Spleen (tissue), 11 donors: ENCODE data around the gene PUSL1. TPM values are rescaled to one million over a fixed set of nuclear protein-coding genes. Genes with fewer than 3 reads are reported as not detected.

Experiments used
- DNase-seq: peaks from one replicate; pipeline ENCODE4 v3.0.0-alpha.2; 2020
- H3K27ac ChIP-seq, 8 donors: fragments of 200-600 bp; sonication (generic) in 7 of 8; 1 replicate in 4 of 8; 2 replicates in 4 of 8; pipeline versions ENCODE4 v1.5.0 to v1.8.0; 2016 to 2021; ENCODE audit warnings: inconsistent platforms in 4 of 8, mild to moderate bottlenecking in 4 of 8, moderate library complexity in 1 of 8
- H3K27me3 ChIP-seq, 7 donors: fragments of 200-600 bp; sonication (generic) in 6 of 7; replicated peaks in 1 of 7; 1 replicate in 4 of 7; 2 replicates in 3 of 7; pipeline versions ENCODE4 v1.5.0 to v1.8.0; 2016 to 2021; ENCODE audit warnings: inconsistent platforms in 3 of 7, mild to moderate bottlenecking in 1 of 7
- H3K36me3 ChIP-seq, 6 donors: fragments of 200-600 bp; sonication (generic) in 5 of 6; 1 replicate in 4 of 6; 2 replicates in 2 of 6; pipeline versions ENCODE4 v1.5.0 to v1.8.0; 2016 to 2021; ENCODE audit warnings: inconsistent platforms in 2 of 6
- H3K4me1 ChIP-seq, 6 donors: fragments of 200-600 bp; sonication (generic) in 5 of 6; 1 replicate in 3 of 6; 2 replicates in 3 of 6; pipeline versions ENCODE4 v1.5.0 to v1.8.0; 2016 to 2021; ENCODE audit warnings: inconsistent platforms in 3 of 6
- H3K4me3 ChIP-seq, 8 donors: fragments of 200-600 bp; sonication (generic) in 7 of 8; 1 replicate in 4 of 8; 2 replicates in 4 of 8; pipeline versions ENCODE4 v1.5.0 to v1.8.0; 2016 to 2021; ENCODE audit warnings: inconsistent platforms in 4 of 8, mild to moderate bottlenecking in 4 of 8, moderate library complexity in 2 of 8
- H3K9me3 ChIP-seq, 8 donors: fragments of 200-600 bp; sonication (generic) in 7 of 8; 1 replicate in 4 of 8; 2 replicates in 4 of 8; pipeline versions ENCODE4 v1.5.0 to v1.8.0; 2016 to 2021; ENCODE audit warnings: inconsistent platforms in 4 of 8
- POLR2A ChIP-seq, 3 donors: fragments of 450-650 bp; IDR thresholded peaks; one replicate each; pipeline ENCODE4 v1.5.1; 2017; ENCODE audit warnings: antibody characterized with exemption in 3 of 3, mild to moderate bottlenecking in 1 of 3
- POLR2AphosphoS5 ChIP-seq, 3 donors: sonication (generic); formaldehyde crosslinking; IDR thresholded peaks; one replicate each; pipeline ENCODE4 v1.5.1; 2017; ENCODE audit warnings: antibody characterized with exemption in 3 of 3
- WGBS, 5 donors: extraction: QIAGEN DNeasy Blood & Tissue Kit in 3 of 5; methylation state at CpG; one replicate each; pipeline versions ENCODE4 v1.1.5 to v1.1.7; 2013 to 2018; 5-methylcytosine and 5-hydroxymethylcytosine counted together
- intact Hi-C: fragments of 100-400 bp; cut with DNase I; formaldehyde crosslinking; loops from one replicate; pipeline ENCODE4 v1.15.0; 2023; ENCODE audit warnings: low total_unique reads
- polyA plus RNA-seq, 3 donors: library from polyadenylated mRNA; stranded (reverse); fragments of 200-250 nt; gene quantifications; one replicate each; pipeline ENCODE4 v1.2.1, GENCODE V29; 2013
- total RNA-seq, 7 donors: library from RNA; depleted of rRNA in 3 of 7; stranded (reverse); fragments of >200 nt in 3 of 7; fragmentation: NEBNext Ultra II Directional in 4 of 7; extraction: Animal tissue kit (Norgen Biotek cat#: 25700) in 4 of 7; gene quantifications; one replicate each; pipeline versions ENCODE4 v1.1.0 to v1.2.1, GENCODE V29; 2016 to 2021
- TF ChIP-seq, protein P1 (sequence below), 11 experiments: fragments of 200-600 bp in 7 of 11; fragments of 450-650 bp in 4 of 11; sonication (generic) in 4 of 11; IDR thresholded peaks in 8 of 11; conservative IDR thresholded peaks in 3 of 11; 1 replicate in 7 of 11; 2 replicates in 4 of 11; pipeline versions ENCODE4 v1.4.0 to v1.8.0; 2016 to 2021; ENCODE audit warnings: antibody characterized with exemption in 11 of 11, inconsistent platforms in 4 of 11, mild to moderate bottlenecking in 1 of 11
- donor health status: healthy with polysubstance abuse.
- donor health status: DM: no; HTN: no; CAD: no; lungs with moderate emphysema.
- donor health status: DM: no; HTN: no; CAD: no.
- donor health status: Bipolar disorder and iron deficiency.
- donor health status: healthy.
- donor health status: DM: no; HTN: no; CAD: no.
- donor health status: DM: yes; HTN: yes; CAD: no.

The PUSL1 gene
- total and polyA plus RNA-seq, 10 donors, result 9.8 to 22.9 (median 12.8) TPM

DNA sequence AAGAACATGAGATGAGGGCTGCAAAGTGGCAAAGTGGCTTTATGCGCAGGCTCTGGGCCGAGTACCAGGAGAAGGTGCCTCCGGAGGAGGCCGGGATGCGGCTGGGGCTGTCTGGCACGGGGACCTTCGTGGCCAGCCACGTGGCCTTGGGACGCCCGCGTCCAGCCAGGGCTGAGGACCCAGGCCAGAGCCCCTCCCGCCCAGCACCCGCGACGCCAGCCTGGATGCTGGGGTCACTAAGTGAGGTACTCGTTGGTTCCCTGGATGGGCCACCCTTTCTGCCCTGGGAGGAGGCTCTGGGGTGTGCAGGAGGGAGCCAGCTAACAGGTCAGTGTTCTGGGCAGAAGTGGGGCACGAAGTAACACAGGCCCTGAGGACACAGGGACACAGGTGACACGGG, 15.5 kb upstream of the PUSL1 start:
- 85 to 97% (median 90%) methylated on average over 13 to 18 of the region's 18 CpGs for WGBS, 5 donors
- H3K27ac ChIP-seq, result no peak overlapping the region
- TF ChIP-seq POLR2A (IDR thresholded peaks at IDR 0.05), result no peak
- peaks cover 0 to 49% (median 6%) of the 10 kb centered on the region in 6 donors for H3K36me3 ChIP-seq
- H3K4me1 ChIP-seq, result peaks cover 0 to 21% (median 9%) of the 10 kb centered on the region in 6 donors
- intact Hi-C loops, result loop anchor here (2.0 kb wide), 1 partner anchor 170 kb away; no protein-coding TSS in a partner anchor
- peak; percentile 75 for DNase-seq
- H3K4me3 ChIP-seq, result no peak overlapping the region
- H3K9me3 ChIP-seq, result no peaks in the 10 kb centered on the region
- H3K27me3 ChIP-seq, result peaks cover 0 to 4% (median 0%) of the 10 kb centered on the region in 7 donors

DNA sequence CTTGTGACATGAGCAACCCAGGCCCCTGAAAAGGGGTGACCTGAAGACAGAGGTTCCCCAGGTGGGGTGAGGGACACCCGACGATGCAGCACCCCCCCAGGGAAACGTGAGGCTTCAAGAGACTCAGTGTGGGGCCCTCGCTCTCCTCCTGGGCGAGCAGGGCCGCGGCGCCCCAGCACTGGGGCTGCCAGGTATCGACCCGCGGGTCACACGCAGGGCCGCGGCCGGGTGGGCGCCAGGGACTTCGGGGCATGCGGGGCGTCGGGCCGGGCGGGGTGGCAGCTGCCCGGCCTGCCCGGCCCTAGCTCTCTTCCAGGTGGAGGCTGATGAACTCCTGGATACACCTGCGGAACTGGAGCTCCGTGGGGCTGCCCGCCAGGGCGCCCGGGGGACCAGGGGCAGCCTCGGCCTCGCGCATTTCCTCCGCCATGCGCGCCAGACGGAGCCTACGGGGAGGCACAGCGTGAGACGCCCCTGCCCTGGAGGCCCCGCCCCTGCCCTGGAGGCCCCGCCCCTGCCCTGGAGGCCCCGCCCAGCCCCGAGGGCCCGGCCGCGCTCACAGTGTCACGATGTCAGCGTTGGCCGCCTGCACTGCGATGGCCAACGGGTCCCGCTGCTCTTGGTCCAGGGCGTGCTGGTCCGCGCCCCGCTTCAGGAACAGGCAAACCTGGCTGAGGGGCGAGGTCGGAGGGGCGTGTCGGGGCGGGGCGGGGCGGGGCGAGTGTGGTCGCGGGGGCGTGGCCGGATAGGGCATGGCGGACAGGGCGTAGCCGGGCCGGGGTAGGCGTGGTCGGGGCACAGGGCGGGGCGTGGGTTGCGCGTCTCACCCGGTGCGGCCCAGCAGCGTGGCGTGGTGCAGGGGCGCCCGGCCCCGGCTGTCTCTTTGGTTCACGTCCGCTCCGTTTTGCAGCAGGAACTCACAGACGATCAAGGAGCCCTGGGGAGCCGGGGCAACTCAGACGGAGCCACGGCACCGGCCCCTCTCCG, 14.8 kb upstream of the PUSL1 start:
- peak in 1 of 3 donors; percentile 15 for TF ChIP-seq POLR2AphosphoS5 (IDR thresholded peaks at IDR 0.05)
- TF ChIP-seq, protein P1, sequence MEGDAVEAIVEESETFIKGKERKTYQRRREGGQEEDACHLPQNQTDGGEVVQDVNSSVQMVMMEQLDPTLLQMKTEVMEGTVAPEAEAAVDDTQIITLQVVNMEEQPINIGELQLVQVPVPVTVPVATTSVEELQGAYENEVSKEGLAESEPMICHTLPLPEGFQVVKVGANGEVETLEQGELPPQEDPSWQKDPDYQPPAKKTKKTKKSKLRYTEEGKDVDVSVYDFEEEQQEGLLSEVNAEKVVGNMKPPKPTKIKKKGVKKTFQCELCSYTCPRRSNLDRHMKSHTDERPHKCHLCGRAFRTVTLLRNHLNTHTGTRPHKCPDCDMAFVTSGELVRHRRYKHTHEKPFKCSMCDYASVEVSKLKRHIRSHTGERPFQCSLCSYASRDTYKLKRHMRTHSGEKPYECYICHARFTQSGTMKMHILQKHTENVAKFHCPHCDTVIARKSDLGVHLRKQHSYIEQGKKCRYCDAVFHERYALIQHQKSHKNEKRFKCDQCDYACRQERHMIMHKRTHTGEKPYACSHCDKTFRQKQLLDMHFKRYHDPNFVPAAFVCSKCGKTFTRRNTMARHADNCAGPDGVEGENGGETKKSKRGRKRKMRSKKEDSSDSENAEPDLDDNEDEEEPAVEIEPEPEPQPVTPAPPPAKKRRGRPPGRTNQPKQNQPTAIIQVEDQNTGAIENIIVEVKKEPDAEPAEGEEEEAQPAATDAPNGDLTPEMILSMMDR (IDR thresholded peaks at IDR 0.05 in 8 of 11, conservative IDR thresholded peaks at IDR 0.05 in 3 of 11), result no peak
- Histone ChIP-seq H3K4me3 (no peak overlapping the region), H3K27me3 (peaks cover 0 to 4% (median 0%) of the 10 kb centered on the region in 7 donors), H3K9me3 (no peaks in the 10 kb centered on the region), H3K4me1 (peaks cover 0 to 22% (median 8%) of the 10 kb centered on the region in 6 donors), H3K36me3 (peaks cover 0 to 55% (median 7%) of the 10 kb centered on the region in 6 donors), H3K27ac (no peak overlapping the region)
- peak; percentile 70 for DNase-seq
- intact Hi-C loops, result loop anchor here (2.0 kb wide), 1 partner anchor 171 kb away; no protein-coding TSS in a partner anchor
- 80 to 93% (median 88%) methylated on average over 37 to 94 of the region's 94 CpGs for WGBS, 5 donors

DNA sequence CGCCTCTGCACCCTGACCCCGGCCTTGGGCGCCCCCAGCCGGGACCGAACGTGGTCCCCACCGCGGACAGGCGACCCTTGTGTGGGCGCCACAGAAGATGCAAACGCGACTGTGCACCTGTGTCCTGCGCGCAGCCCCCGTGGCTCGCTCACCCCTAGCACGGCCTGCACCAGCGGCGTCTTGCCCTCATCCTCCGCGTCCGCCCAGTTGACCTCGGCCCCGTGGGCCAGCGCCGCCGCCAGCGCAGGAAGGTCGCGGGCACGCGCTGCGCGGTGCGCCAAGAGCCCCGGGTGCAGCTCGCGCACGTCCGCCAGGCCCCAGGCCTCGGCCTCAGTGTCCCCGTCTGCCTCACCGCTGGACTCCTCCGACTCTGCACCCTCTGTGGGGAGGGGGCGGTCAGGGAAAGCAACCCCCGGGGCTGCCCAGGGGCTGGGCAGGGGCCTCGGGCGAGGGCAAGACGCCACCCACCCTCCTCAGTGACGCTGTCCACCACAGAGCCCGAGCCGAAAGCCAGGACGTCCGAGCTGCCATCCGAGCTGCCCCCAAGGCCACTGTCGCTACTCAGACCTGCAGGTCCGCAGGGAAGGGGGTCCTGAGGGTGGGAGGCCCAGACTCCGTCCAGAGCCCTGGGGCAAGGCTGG, 14.0 kb upstream of the PUSL1 start:
- intact Hi-C loops, result no loop called here
- Histone ChIP-seq H3K27ac (no peak overlapping the region), H3K4me1 (peaks cover 0 to 28% (median 10%) of the 10 kb centered on the region in 6 donors), H3K4me3 (no peak overlapping the region), H3K9me3 (no peaks in the 10 kb centered on the region), H3K36me3 (peaks cover 0 to 59% (median 7%) of the 10 kb centered on the region in 6 donors), H3K27me3 (peaks cover 0 to 4% (median 0%) of the 10 kb centered on the region in 7 donors)
- TF ChIP-seq, protein P1 (IDR thresholded peaks at IDR 0.05 in 8 of 11, conservative IDR thresholded peaks at IDR 0.05 in 3 of 11), result no peak
- TF ChIP-seq POLR2AphosphoS5 (IDR thresholded peaks at IDR 0.05), result no peak
- TF ChIP-seq POLR2A (IDR thresholded peaks at IDR 0.05), result no peak
- WGBS, 5 donors, result 86 to 96% (median 92%) methylated on average over 25 to 58 of the region's 58 CpGs
- DNase-seq, result no peak

DNA sequence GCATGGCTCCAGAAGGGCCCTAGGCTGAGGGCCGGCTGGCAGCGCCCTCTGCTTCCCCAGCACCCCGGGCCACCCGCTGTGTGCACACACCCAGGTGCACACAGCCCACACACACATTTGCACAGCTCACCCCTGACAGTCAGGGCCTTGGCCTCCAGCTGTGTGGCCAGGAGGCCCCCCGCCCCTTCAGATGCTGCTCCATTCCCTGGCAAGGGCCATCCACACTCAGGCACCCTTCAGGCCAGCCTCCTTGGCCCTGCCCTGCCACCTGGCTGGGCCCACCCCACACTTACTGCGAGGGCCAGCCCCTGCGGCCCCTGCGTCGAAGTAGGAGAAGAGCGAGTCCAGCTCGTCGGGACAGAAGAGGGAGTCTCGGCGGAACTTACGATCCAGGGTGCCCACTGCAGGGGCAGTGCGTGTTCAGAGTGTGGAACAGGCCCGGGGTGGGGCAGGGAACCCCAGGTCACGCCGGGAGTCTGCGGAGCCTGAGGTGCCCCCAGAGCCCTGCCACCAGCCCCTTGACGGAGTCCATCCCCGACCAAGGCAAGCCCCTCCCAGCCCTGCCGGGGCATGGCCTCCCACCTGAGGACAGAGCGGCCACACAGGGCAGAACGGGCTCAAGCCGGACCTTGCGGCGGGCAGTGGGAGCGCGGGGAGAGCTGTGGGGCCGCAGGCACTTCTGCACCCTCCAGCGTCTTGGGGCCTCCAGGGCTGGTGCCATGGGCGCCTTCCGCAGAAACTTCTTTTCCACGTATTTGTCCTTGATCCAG, 13.1 kb upstream of the PUSL1 start:
- DNase-seq, result no peak

More for the DNA sequence above, 13.1 kb upstream of the PUSL1 start:
- Histone ChIP-seq H3K27me3 (peaks cover 0 to 4% (median 0%) of the 10 kb centered on the region in 7 donors), H3K27ac (no peak overlapping the region), H3K4me3 (no peak overlapping the region), H3K9me3 (no peaks in the 10 kb centered on the region), H3K4me1 (peaks cover 0 to 25% (median 10%) of the 10 kb centered on the region in 6 donors), H3K36me3 (peaks cover 0 to 63% (median 7%) of the 10 kb centered on the region in 6 donors)
- TF ChIP-seq, protein P1 (IDR thresholded peaks at IDR 0.05 in 8 of 11, conservative IDR thresholded peaks at IDR 0.05 in 3 of 11), result no peak
- TF ChIP-seq POLR2A (IDR thresholded peaks at IDR 0.05) (no peak), POLR2AphosphoS5 (IDR thresholded peaks at IDR 0.05) (no peak)
- intact Hi-C loops, result no loop called here
- 94 to 97% (median 95%) methylated on average over 26 to 35 of the region's 35 CpGs for WGBS, 5 donors
